NCI-H1417 (cell line): ENCODE measurements around the gene RPS2.
A peak's percentile ranks its signal among the peaks of the same experiment; 100 is the strongest.
"Not testable (repeated sequence)": the region's sequence is repeated elsewhere in the genome, so short reads cannot be mapped to it uniquely, and the experiment has no call there.

Source experiments
- DNase-seq, 3 experiments: peaks; one replicate each; lab custom pipeline; 2025; lab: John Stamatoyannopoulos, UW

The RPS2 gene

GRCh38 chr16:1964506-1965395, at the start of gene RPS2:
Gene RPS2 (minus strand): TSS chr16:1964826. CDS start chr16:1964625, 201 bp downstream.
- peak; percentile 97 to 100 (median 99) for DNase-seq

DNA sequence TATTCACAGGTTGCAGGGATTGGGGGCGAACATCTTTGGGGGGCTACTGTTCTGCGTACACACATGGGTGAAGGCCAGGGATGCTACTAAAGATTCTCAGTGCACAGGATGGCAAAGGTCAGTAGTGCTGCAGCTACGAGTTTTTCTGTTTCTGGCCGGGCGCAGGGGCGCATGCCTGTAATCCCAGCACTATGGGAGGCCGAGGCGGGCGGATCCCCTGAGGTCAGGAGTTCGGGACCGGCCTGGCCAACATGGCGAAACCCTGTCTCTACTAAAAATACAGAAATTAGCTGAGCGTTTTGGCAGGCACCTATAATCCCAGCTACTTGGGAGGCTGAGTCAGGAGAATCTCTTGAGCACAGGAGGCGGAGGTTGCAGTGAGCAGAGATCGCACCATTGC, 48.9 kb upstream of the RPS2 start:
- DNase-seq: no peak

DNA sequence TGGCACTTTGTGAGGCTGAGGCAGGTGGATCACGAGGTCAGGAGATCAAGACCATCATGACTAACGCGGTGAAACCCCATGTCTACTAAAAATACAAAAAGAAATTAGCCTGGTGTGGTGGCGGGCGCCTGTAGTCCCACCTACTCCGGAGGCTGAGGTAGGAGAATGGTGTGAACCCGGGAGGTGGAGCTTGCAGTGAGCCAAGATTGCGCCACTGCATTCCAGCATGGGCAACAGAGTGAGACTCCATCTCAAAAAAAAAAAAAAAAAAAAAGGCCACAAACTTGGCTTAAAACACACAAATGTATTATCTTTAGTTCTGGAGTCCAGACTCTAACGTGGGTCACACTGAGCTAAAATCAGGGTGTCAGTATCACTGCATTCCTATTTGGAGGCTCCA, 47.1 kb upstream of the RPS2 start:
- DNase-seq: not testable (repeated sequence)

DNA sequence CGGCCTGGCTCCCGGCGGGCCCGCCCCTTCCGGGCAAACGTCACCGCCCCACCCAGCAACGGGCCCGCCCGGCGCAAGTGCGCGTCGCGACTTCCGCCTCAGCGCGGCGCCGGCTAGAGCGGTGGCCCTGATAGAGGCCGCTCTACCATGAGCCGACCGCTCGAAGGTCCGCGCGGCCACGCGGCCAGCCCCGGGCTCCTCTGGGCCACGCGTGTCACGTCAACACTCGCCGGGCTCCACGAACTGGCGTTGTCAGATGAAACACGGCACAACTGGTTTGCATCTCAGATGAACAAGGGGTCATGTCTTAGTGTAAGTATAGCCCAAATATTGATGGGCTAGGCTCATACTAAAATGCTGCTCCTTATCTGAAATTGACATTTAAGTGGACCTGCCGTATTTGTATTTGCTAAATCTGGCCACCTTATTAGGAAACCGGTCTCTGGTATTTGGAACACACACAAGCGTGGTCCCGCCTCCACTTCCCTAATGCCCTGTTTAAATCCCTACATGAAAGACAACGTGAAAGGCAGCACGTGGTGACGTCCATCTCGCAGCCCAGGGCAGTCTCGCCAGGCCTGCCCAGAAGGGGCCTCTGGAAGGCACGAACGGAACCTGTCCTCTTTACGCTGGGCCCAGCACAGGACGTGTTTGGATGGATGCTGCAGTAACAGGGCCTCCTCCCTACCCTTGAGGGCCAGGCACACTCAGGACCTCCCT, 45.3 kb upstream of the RPS2 start, which contains the start of gene ZNF598:
Gene ZNF598 (minus strand): TSS at position 31 of the 720 bp plus-strand sequence.
- peak; percentile 82 to 98 (median 84) for DNase-seq

GRCh38 chr16:2009164-2009711, 44.6 kb upstream of the RPS2 start:
- DNase-seq: peak in 2 of 3 experiments; percentile 59 to 72

DNA sequence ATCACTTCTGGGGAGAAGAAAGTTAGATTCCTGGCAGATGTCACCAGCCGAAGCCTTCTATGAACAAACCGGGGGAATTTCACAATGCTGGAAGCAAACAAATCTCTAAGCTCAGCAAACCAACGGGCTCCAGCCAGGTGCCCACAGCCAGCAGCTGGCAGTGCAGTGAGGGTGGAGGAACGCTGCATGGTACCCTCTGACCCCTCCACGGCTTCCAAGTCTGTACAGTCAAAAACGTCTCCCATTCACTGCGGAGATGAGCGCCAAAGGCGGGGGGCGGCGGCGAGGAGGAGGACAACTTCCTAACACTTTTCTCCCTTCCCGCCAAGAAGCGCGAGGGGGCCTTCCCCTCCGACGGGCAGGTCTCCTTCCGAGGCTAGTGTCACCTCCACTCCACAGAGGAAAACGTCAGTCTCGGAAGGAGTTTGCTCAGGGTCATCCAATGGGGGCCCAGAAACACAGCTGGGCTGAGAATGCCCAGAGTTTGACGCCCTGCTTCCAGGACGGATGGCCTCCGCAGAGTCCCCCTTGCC, 44.1 kb upstream of the RPS2 start:
- peak in 2 of 3 experiments; percentile 31 to 38 for DNase-seq

DNA sequence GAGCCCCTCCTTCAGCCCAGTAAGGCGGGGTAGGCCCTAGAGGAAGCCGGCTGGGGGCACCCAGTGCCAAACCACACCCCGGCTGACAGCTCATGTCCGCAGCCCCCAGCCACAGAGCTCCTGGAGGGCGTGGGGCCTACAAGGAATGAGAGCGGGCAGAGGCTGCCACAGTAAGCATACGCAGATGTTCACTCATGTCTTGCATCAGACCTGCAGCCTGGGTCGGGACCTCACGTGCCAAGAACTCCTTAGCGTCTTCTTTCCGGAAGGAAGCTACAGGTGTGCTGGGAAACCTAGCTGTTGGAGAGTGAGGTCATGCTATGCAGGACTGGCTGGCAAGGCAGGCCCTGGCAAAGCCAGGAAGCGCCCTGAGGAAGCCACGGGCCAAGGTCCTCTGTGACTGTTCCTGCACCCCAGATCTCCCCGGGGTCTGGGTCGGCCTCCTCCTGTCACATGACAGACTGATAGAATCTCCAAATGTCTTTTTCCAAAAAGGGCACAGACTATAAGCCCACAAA, 43.4 kb upstream of the RPS2 start:
- no peak for DNase-seq

DNA sequence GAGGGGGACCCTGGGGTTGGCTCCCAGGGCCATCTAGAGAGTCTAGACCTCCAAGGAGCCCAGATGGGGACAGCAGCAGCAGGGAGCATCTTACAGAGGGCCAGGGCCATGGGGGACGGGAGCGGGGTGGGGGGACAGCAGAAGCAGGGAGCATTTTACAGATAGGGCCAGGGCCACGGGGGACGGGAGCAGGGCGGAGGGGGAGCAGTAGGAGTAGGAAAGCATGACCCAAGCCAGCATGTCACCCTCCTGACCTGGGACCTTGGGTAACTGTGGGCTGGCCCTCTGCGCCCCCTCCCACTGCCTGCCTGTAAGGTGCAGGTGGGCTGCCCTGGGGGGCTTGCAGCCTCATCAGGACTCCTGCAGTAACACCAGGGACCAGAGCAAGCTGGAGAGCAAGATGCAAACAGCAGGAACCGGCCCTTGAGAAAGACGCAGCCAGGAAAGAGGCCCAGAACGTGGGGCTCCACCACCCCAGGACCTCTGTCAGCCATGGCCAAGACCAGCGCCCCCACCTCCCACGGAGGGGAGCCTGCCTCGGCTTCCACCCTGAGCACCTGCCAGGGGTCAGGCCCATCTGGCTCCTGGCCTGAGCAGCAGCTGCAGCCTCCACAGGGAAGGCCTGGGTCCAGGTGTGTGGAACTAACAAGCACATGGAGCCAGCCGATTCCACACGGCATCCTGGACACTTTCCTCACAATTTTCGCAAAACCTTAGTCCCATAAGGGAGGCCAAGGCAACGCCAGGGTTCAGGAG, 42.6 kb upstream of the RPS2 start:
- DNase-seq: no peak

GRCh38 chr16:2006317-2006716, 41.7 kb upstream of the RPS2 start:
- DNase-seq: no peak

DNA sequence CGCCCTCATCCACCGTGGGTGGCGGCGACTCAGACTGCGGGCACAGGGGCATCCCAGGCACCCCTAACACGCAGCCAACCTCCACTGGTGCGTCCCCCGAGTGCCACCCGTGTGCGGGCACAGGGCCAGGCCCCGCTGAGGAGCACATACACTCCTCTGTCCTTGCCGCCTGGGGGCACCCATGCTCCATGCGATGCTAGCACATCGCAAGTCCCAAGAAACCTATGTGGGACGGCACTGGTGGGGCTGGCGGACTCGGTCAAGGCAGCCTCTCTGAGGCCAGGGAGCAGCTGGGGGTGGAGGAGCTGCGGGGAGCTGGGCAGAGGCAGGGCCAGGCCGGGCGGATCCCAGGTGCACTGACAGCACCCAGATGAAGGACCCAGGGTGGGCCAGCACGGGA, 41.0 kb upstream of the RPS2 start:
- DNase-seq: no peak

- DNase-seq: peak in 2 of 3 experiments; percentile 5 to 13
Measured at GRCh38 chr16:2004795-2005517, 40.3 kb upstream of the RPS2 start.

DNA sequence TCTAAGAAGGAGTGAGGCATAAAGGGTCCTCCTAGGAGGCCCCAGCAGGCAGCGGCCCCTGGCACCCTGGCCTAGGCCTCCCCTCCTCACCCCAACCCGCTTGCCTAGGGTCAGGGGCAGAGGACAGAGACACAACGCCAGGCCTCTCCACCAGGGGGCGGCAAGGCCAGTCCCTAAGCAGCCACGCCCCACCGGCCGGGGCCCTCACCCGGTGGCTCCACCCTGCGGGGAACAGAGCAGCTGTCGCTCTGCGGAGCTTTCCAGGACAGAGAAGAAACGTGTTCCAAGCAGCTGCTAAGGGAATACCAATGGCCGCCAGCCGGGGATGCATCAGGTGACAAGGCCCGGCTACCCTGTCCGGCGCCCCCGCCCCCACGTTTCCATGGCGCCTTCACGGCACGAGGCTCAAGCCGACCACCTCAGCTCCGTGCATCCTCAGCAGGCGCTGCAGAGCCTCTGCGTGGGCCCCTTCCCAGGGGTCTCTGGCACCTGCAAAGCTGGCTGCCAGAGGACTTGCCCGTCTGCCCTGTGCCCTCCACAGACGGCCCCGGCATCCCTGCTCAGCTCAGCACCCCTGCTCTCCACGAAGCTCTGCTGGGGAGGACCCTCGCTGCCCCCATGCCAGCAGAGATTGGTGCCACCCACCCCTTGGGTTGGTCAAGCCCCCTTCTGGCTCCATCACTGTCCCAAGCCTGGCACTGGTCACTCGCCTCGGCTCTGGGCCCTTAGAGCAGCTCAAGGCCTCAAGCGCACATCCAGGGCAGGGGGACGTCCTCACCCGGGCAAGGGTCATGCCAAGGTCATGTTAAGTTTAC, 39.4 kb upstream of the RPS2 start:
- DNase-seq: peak; percentile 77 to 97 (median 92)

- DNase-seq: no peak
Measured at GRCh38 chr16:2003231-2003826, 38.7 kb upstream of the RPS2 start.

GRCh38 chr16:2002406-2003230, 38.0 kb upstream of the RPS2 start:
- DNase-seq: no peak

DNA sequence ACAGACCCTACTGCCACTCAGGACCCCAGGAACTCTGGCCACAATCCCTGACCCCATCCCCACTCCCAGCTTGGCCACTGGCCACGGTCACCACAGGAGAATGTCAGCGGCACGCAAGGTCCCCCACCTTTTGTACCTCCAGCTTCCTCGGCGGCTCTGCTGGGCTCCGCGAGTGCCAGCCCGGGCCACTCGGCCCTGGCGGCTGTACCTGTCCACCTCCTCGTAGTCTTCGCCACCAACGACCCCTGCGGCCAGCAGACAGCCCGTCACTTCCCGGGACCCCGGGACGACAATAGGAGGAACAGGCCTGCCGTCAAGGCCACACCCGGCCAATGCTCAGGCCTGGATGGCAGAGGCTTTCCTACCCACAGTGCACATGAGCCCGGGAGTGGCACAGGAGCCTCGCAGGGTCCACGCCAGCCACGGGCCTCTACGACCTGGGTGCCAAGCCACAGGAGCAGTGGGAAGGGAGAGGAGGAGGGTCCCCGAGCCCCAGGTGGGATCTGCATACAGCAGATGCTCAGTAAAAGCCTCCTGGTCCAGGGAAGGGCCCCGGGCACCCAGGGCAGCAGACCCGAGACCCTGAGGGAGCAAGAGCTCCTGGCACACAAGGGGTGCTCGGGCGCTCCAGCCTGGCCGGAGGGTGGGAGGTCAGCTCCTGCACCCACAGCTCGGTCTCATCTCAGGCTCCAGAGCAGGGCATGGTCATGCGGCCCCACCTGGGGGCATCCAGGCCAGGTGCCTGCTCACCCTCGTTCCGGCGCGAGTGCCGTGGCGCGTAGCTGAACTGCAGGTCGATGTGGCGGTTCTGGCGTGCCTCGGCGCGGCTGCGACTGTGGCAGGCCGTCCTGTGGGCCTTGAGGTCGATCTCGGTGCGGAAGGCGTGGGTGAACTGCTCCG, 37.1 kb upstream of the RPS2 start:
- DNase-seq: no peak

DNA sequence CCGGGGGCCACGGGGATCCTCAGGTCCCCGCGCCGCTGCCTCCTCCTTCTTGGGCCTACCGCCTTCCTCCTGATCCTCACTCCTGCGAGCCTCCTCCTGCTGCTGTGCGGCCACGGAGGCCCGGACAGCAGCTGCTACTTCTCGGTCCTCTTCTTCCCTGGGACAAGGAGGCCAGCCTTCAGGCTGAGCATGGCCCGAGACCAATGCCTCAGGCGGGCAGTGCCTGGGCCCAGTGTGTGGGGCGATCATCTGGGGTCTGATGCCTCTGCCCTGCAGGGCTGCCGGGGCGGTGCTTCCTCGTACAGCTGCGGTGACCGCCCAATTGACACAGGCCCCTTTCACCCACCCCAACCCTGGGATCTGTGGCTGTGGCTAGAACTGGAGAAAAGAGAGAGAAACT, 36.4 kb upstream of the RPS2 start:
- DNase-seq: no peak

DNA sequence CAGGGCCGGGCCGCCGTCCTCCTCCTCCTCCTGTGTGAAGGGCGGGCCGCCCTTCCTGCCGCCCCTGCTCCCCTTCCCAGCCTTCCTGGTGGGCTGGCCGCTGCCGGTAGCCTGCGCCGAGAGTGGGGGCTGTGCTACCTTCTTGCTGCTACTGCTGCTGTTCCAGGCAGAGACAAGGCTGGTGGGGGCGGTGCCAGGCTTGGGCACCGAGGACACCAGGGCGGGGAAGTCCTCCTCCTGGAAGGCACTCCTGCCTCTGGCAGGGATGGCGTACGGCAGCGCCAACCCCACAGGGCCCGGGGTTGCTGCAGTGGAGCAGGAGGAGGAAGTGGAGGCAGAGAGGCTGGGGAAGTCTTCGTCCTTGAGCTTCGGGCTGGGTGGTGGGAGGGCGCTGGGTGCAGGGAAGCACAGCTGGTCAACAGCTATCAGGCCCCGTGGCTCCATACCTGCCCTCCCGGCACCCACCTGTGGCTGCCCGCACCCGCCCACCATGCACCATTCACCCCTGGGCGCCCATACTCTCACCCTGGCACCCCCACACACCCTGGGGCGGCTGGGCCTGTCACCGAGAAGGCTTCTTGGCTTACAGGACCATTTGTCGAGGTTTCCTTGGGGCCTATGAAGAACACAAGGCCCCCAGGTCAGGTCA, 35.4 kb upstream of the RPS2 start:
- DNase-seq: no peak
